SK-N-SH treated with all-trans-retinoic acid at 6 μM for 48 hours (cell line): Measurements from ENCODE around the gene HOXC5.

Experiments used
- BACH2 ChIP-seq: fragments of 250-450 bp; sonication (Bioruptor Pico); IDR thresholded peaks from 2 replicates; pipeline ENCODE4 v1.9.0; 2021; ENCODE audit warnings: mild to moderate bottlenecking, borderline replicate concordance
- CSDC2 ChIP-seq: fragments of 250-450 bp; sonication (Bioruptor Pico); IDR thresholded peaks from 2 replicates; pipeline ENCODE4 v1.5.0; 2020; ENCODE audit warnings: mild to moderate bottlenecking, moderate library complexity
- CSRNP3 ChIP-seq: fragments of 250-450 bp; sonication (Bioruptor Pico); IDR thresholded peaks from 2 replicates; pipeline ENCODE4 v1.5.1; 2021; ENCODE audit warnings: mild to moderate bottlenecking, moderate library complexity
- ESRRG ChIP-seq: fragments of 250-450 bp; sonication (Bioruptor Pico); IDR thresholded peaks from 2 replicates; pipeline ENCODE4 v1.6.1; 2021; ENCODE audit warnings: mild to moderate bottlenecking
- ISL1 ChIP-seq: fragments of 250-450 bp; sonication (Bioruptor Pico); IDR thresholded peaks from 2 replicates; pipeline ENCODE4 v2.1.2; 2022; ENCODE audit warnings: mild to moderate bottlenecking, moderate library complexity
- PATZ1 ChIP-seq: fragments of 250-450 bp; sonication (Bioruptor Pico); IDR thresholded peaks from 2 replicates; pipeline ENCODE4 v1.8.0; 2020; ENCODE audit warnings: mild to moderate bottlenecking, moderate library complexity, borderline replicate concordance
- POU6F1 ChIP-seq: fragments of 250-450 bp; sonication (Bioruptor Pico); IDR thresholded peaks from 2 replicates; pipeline ENCODE4 v1.8.0; 2021; ENCODE audit warnings: low read depth, mild to moderate bottlenecking, moderate library complexity, borderline replicate concordance
- RARB ChIP-seq: fragments of 250-450 bp; sonication (Bioruptor Pico); IDR thresholded peaks from 2 replicates; pipeline ENCODE4 v1.8.0; 2021; ENCODE audit warnings: mild to moderate bottlenecking, moderate library complexity
- TOX ChIP-seq: fragments of 250-450 bp; sonication (Bioruptor Pico); IDR thresholded peaks from 2 replicates; pipeline ENCODE4 v1.8.0; 2021; ENCODE audit warnings: mild to moderate bottlenecking, moderate library complexity, borderline replicate concordance
- ZC3H10 ChIP-seq: fragments of 250-450 bp; sonication (Bioruptor Pico); IDR thresholded peaks from 2 replicates; pipeline ENCODE4 v1.5.1; 2021; ENCODE audit warnings: mild to moderate bottlenecking, moderate library complexity
- ZFP3 ChIP-seq: fragments of 250-450 bp; sonication (Bioruptor Pico); IDR thresholded peaks from 2 replicates; pipeline ENCODE4 v1.5.0; 2020; ENCODE audit warnings: mild to moderate bottlenecking, moderate library complexity
- ZNF565 ChIP-seq: fragments of 450-650 bp; formaldehyde crosslinking; conservative IDR thresholded peaks from 2 replicates; pipeline ENCODE4 v1.5.0; 2020; ENCODE audit warnings: low read depth, mild to moderate bottlenecking, moderate library complexity

- TF ChIP-seq CSDC2 (CRISPR knock-in tag) (no peak), PATZ1 (no peak), ISL1 (CRISPR knock-in tag) (no peak), RARB (CRISPR knock-in tag) (no peak), ZC3H10 (no peak), POU6F1 (CRISPR knock-in tag) (no peak), CSRNP3 (CRISPR knock-in tag) (no peak), TOX (CRISPR knock-in tag) (no peak), ESRRG (CRISPR knock-in tag) (no peak), BACH2 (CRISPR knock-in tag) (no peak), ZNF565 (CRISPR knock-in tag) (no peak), ZFP3 (CRISPR knock-in tag) (no peak)
These were observed 34.5 kb upstream of the HOXC5 start for GRCh38 chr12:53998110-53998899.
